GM21717 (cell line): ENCODE data around the gene PSMB11.
"Not testable (repeated sequence)": the region's sequence is repeated elsewhere in the genome, so short reads cannot be mapped to it uniquely, and the experiment has no call there.

Source experiments
- ATAC-seq: cut with Tn5 transposase; IDR thresholded peaks from one replicate; pipeline ENCODE4 v1.9.1; 2021; ENCODE audit warnings: mild to moderate bottlenecking, moderate library complexity; ENCODE audit not compliant: unreplicated experiment

The PSMB11 gene

DNA sequence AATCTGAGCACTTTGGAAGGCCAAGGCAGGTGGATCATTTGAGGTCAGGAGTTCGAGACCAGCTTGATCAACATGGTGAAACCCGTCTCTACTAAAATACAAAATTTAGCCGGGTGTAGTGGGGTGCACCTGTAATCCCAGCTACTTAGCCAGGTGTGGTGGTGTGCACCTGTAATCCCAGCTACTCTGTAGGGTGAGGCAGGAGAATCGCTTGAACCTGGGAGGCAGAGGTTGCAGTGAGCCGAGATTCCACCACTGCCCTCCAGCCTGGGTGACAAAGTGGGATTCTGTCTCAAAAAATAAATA, 28.3 kb upstream of the PSMB11 start:
- not testable (repeated sequence) for ATAC-seq

DNA sequence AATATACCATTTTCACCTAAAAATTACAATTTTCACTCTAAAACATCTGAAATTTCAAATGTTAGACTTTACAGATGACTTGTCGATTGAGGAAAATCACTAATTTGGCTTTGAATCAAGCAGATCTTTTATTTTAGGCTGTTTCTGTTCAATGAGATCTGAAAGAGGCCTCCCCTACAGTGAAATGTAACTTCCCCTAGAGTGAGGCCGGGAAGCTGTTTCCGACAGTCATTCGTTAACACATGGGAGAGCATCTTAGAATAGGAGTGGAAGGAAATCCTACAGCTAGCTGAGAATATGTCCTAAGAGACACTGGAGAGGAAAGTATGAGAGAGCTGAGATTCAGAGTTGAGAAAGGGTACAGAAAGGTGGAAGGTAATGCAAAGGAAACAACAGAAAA, 26.4 kb upstream of the PSMB11 start:
- ATAC-seq, result no peak

DNA sequence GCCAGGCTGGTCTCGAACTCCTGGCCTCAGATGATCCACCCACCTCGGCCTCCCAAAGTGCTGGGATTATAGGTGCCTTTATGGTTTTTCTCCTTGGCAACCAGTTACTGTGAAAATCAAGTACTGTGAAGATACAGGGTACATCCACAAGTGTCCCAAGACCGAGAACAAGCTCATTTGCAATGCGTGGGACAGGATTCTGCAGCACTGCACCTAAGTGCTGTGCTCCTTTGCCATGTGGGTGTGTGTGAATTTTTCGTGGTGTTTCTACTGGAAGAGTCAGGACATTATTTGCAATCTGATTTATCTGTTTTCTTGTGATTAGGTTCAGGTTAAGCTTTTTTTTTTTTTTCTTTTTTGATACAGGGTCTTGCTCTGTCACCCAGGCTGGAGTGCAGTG, 24.9 kb upstream of the PSMB11 start:
- ATAC-seq, result no peak

DNA sequence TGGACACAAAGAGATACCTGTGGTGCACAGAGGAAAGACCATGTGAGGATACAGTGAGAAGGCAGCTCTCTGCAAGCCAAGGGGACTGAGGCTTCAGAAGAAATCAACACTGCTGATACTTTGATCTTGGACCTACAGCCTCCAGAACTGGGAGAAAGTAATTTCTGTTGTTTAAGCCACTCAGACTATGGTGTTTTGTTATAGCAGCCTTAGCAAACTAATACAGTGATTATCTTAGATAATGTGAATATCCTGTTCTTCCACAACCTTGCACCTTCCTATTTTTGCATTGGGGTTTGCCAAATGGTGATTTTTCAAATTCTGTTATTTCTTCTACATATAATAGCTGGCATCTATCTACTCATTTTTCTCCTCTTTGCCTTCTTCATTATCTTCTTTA, 23.9 kb upstream of the PSMB11 start:
- ATAC-seq, result no peak

DNA sequence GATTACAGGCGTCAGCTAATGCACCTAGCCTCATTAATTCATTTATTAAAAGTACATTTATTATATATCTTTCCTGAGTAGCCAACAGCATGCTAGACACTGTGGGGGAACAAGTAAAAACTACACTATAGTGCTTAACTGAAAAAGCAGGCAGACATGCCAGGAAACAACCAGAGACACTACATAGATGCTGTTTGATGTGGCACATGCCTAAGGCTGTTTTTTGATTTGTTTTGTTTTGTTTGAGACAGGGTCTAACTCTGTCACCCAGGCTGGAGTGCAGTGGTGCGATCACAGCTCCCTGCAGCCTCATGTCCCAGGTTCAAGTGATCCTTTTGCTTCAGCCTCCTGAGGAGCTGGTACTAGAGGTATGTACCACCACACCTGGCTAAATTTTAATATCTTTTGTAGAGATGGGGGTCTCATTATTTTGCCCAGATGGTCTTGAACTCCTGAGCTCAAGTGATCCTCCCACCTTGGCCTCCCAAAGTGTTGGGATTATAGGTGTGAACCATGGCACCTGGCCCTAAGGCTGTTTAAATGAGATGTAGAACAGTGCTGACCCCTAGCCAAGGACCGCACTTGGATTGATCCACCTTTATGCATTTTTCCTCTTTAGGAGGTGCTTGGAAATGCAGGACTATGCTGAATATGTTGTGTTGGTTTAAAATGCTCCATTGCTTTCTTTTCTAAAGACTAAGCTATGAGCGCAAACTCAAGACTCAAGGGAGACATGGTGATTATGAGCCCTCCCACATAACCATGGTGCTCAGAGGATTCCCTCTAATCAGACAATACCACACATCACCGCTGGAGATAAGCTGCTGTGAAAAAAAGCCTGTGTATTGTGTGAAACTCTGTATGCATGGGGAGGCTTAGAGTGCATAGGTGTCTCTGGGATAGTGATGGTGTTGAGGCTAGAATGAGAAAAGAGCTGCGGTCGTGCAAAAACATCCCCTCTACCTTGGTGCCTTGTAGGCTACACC, 21.6 kb upstream of the PSMB11 start:
- no peak for ATAC-seq

DNA sequence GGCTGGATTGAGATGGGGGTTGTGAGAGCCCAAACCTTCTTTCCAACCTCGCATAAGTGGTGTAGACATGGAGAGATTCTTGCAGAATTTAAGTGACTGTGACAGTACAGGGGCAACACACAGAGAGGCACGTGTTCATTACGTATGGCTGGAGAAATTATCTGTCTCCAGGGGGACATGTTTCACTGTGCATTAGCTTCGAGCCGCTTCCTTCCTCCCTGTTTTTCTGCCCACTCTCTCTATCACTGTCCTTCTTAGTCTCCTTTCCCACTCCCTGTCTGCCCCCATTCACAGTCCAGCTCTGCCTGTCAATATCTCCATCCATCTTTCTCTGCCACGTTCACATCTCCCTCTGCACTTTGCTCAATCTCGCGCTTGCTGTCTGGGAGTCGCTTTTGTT, 20.6 kb upstream of the PSMB11 start:
- ATAC-seq, result no peak

DNA sequence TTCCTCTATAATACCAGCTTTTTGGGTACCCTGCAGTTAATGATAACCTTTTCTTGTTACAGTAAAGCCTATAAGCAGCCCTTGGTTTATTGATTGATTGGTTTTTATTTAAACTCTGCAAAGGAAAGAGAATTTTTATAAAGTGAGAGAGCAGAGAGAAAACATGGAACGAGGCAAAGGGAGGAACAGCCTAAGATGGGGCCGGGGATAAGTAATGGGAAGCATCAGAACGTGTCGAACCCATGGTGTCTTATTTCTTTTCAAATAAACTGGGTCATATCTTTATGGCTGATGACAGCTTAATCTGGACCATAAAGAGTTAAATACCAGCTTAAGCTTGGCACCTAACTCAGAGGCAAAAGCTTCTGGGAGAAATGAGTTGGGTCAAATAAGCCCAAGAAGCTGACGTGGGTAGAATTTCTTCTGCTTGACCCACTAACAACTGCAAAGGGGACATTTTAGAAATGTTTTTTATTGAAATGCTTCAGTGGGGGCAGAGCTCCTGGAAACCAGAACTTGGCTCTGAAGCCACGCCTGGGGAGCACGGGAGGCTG, 20.0 kb upstream of the PSMB11 start:
- no peak for ATAC-seq

DNA sequence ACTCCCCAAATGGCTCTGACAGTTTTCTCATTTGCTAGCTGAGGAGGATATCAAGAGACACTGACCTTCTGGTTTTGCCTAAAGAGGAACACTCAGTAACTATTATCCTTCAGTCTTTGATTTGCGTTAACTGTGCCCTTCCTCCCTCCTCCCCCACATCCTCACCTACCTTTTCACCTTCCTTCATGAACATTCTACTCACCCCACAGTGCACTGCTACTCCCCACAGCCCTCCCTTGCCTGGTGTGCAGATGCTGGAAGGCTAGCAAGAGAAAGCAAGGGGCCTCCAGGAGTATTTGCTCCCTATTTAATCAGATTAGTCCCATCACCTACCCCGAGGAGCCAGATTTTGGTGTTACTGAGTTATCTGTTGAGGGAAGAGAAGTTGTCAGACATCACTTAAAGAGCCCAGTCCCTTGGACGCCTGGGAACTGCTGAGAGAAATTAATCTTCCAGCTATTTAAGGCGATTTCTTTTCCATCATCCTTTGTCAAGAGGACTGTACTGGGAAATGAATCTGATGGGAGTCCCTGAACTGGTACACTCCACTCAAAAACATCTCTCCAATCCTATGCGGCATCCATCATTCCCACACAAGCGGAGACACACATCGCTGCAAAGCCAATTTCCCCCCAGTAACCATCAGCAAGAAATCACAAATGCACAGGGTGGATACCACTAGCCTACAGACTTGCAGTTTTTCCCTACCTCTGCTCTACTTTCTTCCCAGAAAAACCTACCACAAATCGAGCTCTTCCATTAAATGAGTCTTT, 18.8 kb upstream of the PSMB11 start:
- no peak for ATAC-seq

DNA sequence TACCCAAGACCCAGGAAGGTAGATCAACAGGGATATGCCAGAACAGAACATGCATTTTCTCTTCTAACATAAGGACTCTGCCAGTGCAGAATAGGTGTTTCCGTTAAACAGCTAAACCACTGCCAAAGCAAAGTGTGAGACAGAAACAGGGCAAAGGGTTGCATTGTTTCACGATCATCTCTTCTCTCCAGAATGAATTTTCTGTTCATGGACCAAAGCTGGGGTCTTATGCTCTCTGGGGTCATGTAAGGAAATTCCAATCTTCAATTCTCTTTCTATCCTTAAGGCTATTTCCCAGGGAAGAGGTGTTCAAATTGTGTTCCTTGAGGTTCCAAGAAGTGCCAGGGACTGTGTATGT, 18.2 kb upstream of the PSMB11 start:
- ATAC-seq, result no peak

DNA sequence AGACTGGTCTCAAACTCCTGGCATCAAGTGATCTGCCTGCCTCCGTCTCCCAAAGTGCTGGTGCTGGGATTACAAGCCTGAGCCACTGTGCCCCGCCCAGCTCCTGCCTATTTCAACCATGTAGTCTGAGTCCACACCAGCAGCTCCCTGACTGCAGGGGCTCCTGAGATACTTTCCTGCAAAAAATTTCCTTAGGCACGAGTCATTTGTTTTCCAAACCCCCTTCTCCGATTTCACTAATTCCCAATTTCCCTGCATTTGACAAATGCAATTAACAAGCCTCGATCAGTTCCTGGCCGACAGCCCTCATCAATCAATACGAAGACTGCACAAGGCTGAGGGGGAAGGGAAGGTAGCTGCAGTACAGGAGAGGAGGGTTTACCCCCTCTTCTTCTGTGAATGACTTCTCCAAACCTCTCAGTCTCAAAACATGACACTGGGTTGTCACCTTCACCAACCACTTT, 17.4 kb upstream of the PSMB11 start:
- ATAC-seq, result no peak

DNA sequence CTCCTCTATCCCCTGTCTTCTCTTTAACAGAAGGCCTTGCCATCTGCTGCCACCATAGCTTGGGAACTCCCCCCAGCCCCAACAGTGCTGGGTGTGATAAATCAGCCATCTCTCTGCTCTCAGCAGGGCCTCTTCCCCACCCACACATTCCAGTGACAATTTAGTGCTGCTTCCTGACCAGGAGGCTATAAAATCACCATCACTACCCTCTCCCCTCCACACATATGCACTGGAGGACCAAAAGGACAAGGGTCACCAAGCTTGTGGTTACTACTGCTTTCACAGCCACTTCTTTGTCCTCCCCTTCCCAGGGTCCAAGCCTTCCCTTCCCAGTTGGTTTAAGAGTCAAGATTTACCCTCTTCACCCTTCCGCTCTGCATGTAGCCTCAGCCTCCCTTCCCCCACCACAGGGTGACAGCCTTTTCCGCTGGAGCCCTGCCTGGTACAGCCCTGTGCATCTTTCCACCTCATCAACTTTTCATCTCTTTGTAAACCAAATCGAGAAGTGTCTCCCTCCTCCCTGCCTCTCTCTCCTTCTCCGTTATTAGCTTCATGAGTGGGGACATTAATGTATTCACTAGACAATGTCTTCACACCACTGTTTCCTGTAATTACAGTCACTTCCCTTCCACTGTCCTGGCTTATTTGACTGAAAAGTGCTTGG, 16.7 kb upstream of the PSMB11 start:
- no peak for ATAC-seq

DNA sequence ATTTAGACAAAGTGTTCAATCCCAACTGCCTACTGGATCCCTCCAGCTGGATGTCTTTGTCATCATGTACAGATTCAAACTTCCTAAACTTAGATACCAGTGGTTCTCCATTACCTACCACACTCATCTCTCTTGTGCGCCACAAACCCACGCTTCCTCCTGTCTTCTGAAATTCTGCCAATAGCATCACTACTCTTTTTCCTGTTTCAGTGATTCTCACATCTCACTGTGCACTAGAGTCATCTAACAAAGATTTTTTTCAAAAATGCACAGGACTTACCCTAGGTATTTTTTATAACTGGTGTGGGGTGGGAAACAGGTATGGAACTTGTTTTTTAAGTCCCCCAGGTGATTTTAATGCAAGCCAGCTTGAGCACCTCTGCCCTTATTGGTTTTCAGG, 13.2 kb upstream of the PSMB11 start:
- no peak for ATAC-seq

DNA sequence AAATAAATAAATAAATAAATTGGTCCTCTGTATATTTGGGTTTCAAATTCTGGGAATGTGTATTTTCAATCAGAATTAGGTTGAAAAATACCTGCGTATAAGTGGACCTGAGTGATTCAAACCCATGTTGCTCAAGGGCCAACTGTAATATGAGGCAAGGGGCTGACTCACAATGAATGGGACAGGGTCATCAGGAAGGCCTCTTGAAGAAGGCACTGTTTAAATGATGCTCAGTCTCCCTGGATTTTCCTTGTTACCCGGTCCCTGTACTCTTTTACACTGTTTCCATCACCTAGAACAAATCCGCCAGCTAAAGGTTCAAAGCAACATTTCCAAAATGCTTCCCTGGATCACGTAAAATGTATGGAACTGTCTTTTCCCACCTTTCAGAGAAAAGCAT, 11.1 kb upstream of the PSMB11 start:
- no peak for ATAC-seq

DNA sequence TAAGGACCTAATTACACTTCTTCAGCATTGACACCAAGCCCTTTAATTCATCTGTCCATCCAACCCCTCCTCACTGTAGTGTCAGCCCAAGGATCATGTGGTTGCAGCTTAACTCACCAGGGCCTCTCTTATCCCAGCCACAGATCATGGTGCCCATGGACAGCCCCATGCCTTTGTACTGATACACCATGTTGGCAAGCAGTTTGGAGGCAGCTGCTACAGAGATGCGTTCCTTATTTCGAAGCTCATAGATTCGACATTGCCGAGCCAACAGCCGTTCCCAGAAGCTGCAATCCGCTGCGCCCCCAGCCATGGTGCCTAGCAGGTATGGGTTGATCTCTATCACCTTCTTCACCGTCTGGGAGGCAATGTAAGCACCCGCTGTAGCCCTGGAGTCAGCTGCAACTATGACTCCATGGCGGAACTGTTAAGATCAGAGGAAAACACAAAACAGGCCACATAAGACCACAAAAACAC, 8.7 kb upstream of the PSMB11 start:
- no peak for ATAC-seq

DNA sequence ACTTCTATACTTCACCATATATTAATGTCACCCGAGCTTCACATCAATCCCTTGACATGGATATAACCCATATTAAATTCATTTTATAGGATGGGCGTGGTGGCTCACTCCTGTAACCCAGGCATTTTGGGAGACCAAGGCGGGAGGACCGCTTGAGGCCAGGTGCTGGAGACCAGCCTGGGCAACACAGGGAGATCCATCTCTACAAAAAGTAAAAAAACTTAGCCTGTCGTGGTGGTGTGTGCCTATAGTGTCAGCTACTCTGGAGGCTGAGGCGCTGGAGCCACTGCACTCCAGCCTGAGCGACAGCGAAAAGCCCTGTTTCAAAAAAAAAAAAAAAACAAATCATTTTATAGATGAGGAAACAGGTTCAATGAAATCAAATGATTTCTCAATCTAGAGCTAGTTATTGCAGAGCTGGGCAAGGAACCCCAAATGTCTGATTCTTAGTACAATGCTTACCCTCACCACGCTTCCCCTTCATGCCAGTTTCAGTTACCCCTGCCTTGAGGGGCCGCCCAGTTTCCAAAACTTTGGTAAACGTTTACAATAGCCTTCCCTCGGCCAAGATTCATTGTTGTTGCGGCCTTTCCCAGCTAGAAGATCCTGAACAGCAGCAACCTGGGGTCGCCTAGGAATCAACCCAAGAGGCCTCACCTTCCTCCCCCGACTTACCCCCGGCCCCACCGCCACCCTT, 8.1 kb upstream of the PSMB11 start:
- no peak for ATAC-seq

DNA sequence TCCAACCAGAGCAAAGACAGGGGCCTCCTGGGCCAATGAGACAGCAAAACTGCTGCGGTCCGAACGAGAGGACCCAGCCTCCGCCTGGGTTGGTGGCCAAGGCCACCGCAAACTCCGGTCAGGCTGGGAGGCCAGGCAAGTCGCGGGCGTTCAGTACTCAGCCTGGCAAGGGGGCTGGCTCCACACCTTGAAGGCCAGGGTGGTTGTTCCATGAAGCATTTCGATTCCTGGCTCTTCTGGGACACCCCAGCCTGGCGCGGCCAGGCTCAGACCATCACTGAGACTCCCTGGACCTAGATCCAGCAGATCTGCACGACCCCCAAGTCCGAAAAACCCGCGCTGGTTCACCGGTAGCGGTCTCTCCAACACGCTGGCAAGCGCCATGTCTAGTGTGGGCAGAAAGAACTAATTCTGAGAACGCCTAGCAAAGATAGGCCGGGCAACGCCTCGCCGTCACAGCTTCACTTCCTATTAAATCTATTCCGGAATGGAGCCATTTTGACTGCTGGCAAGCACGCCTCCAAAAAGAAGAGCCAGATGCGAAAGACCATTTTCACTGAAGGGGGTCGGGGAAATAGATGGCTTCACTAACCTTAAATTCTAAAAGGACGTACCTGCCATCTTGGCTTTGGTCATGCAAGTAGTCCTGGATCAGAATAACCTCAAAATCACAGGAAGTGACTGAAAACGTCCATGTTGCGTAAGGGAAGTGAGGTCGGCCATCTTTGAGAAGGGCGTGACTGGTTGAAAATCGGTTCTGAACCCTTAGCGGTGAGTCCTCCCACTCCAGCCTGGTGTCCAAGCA, 7.3 kb upstream of the PSMB11 start, which contains the start of gene PSMB5:
TSS of gene PSMB5 (minus strand) at position 403 of the 805 bp plus-strand sequence. CDS start at position 384, 19 bp downstream.
- ATAC-seq, result peak; percentile 90

DNA sequence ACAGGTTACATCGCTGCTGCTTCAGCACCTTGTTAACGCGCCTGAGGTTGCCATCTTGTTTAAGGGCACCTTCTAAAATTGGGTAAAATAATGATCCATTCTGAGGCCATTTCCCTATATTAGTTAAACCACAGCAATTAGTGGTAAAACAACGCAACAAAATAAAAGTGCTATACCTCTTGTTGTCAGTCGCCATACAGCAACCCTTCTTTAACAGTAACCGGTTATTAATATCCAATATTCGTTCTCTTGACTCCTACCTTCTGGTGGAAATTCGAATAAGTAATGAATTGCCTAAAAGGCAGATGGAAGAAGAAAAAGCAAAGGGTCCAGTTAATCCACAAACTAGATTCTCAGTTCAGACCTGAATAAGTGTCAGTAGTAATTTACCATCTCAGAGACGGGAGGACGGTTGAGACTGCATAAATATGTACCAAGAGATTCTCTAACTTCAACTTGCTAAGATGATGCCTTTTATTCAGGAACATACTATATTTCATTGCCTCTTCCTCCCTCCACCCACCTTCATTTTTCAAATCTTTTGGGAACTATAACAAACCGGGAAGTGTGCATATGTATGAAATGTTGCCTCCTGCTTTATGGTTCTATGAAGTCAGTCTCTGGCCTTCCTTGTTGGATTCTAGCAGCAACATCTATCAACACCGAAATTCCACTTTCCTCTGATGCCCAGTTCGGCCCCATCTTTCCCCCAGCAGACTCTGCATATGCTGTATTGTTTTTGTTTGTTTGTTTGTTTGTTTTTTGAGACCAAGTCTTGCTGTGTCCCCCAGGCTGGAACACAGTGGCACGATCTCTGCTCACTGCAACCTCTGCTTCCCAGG, 6.5 kb upstream of the PSMB11 start:
- no peak for ATAC-seq

DNA sequence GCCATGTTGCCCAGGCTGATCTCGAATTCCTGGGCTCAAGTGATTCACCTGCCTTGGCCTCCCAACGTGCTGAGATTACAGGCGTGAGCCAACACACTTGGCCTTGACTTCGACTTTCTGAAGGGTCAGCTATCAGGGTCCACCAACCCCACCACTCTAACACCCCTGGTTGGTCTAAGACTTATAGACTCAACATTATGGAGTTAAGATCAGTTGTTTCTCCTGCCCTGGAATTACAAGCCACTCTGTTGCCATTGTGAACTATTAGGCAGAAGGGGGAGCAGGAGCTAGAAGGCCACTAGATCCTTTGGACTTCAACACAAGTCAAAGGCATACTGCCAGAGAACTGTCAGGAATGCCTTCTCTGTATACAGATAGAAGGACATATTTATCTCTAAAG, 1.9 kb upstream of the PSMB11 start:
- no peak for ATAC-seq

DNA sequence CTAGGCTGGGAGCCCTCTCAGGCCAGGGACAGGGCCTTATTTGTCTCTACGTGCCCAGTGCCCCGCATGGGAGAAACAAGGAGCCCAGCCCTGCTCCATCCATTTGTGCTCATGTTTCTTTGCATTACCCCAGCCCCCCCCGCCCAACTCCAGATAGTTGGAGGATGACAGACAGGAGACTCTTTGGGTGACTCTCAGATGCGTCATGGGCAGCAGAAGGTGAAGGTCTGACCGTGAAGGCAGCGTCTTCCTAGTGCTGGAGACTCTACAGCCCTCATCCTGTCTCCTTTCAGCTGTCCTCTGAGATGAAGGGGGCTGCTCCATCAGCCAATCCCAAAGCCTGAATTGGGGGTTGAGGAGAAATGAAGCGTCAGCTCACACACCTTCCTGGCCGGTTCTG, 283 bp upstream of the PSMB11 start:
- ATAC-seq, result no peak
